Smooth muscle cell (in vitro differentiated cells): ENCODE data around the gene NPC2. TPM values are rescaled to one million over a fixed set of nuclear protein-coding genes. Genes with fewer than 3 reads are reported as not detected.

ENCODE experiments used
- DNase-seq: peaks from one replicate; lab custom pipeline; 2025; ENCODE audit not compliant: unreplicated experiment; lab: John Stamatoyannopoulos, UW
- H2AFZ ChIP-seq: fragments of 200-600 bp; sonication (generic); 2 replicates; pipeline ENCODE4 v1.6.0; 2016; ENCODE audit warnings: antibody characterized with exemption, low read depth, mild to moderate bottlenecking
- H3F3A ChIP-seq: fragments of 200-600 bp; sonication (generic); 2 replicates; pipeline ENCODE4 v1.6.0; 2017; ENCODE audit warnings: antibody characterized with exemption, low read depth
- H3K27ac ChIP-seq: fragments of 200-600 bp; sonication (generic); 2 replicates; pipeline ENCODE4 v1.5.1; 2016; ENCODE audit warnings: low read depth, mild to moderate bottlenecking
- H3K27me3 ChIP-seq: fragments of 200-600 bp; sonication (generic); 2 replicates; pipeline ENCODE4 v1.6.1; 2016; ENCODE audit warnings: low read depth, mild to moderate bottlenecking
- H3K36me3 ChIP-seq: fragments of 200-600 bp; sonication (generic); 2 replicates; pipeline ENCODE4 v1.5.1; 2016; ENCODE audit warnings: low read depth
- H3K4me1 ChIP-seq: fragments of 200-600 bp; sonication (generic); 2 replicates; pipeline ENCODE4 v1.5.1; 2016; ENCODE audit warnings: low read depth
- H3K4me2 ChIP-seq: fragments of 200-600 bp; sonication (generic); 2 replicates; pipeline ENCODE4 v1.6.0; 2016; ENCODE audit warnings: mild to moderate bottlenecking
- H3K4me3 ChIP-seq: fragments of 200-600 bp; sonication (generic); 2 replicates; pipeline ENCODE4 v1.5.1; 2016; ENCODE audit warnings: mild to moderate bottlenecking
- H3K79me2 ChIP-seq: fragments of 200-600 bp; sonication (generic); 2 replicates; pipeline ENCODE4 v1.6.0; 2016; ENCODE audit warnings: low read depth, mild to moderate bottlenecking
- H3K9ac ChIP-seq: fragments of 200-600 bp; sonication (generic); 2 replicates; pipeline ENCODE4 v1.6.0; 2016; ENCODE audit warnings: low read depth
- H3K9me3 ChIP-seq: fragments of 200-600 bp; sonication (generic); replicated peaks from 2 replicates; pipeline ENCODE4 v1.5.1; 2016; ENCODE audit warnings: low read depth
- H4K20me1 ChIP-seq: fragments of 200-600 bp; sonication (generic); 2 replicates; pipeline ENCODE4 v1.6.0; 2016; ENCODE audit warnings: low read depth
- WGBS: methylation state at CpG from one replicate; pipeline ENCODE4 v1.1.7; 2016; ENCODE audit warnings: low lambda C conversion rate; 5-methylcytosine and 5-hydroxymethylcytosine counted together
- polyA plus RNA-seq: library from polyadenylated mRNA; unstranded; fragments of >200 nt; fragmentation: Nextera tagmentation; extraction: Ambion mirVana; gene quantifications from 2 replicates; pipeline ENCODE4 v1.2.1, GENCODE V29; 2016
- total RNA-seq: library from RNA; depleted of rRNA; stranded (reverse); fragments of >200 nt; gene quantifications from 2 replicates; pipeline ENCODE4 v1.2.3, GENCODE V29; 2014
- TF ChIP-seq, protein P1 (sequence below): fragments of 200-600 bp; sonication (generic); IDR thresholded peaks from 2 replicates; pipeline ENCODE4 v1.5.1; 2017; ENCODE audit warnings: borderline replicate concordance, mild to moderate bottlenecking, antibody characterized with exemption; ENCODE audit not compliant: insufficient read depth, poor library complexity, severe bottlenecking

The NPC2 gene
- total and polyA plus RNA-seq, 2 experiments from 2014 or later = 137 to 496 TPM

DNA sequence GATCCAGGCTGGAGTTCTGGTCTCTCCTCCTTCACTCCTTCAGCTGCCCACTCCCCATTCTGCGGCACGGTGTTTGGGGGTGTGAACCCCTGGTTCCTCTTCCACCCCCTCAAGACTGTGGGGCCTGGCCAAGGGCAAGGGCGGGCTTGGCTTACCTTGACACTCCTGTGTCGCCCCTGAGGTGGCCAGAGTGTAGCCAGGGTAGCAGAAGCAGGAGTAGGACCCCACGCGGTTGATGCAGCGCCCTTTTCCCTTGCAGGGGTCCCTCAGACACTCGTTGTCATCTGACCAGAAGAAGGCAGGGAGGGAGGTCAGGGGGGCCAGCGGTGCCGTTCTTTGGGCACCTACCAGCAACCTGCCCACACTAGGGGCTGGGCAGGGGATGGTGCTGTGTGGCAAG is 28.7 kb upstream of the NPC2 start:
- 95% methylated on average over 10 of the region's 10 CpGs for WGBS

DNA sequence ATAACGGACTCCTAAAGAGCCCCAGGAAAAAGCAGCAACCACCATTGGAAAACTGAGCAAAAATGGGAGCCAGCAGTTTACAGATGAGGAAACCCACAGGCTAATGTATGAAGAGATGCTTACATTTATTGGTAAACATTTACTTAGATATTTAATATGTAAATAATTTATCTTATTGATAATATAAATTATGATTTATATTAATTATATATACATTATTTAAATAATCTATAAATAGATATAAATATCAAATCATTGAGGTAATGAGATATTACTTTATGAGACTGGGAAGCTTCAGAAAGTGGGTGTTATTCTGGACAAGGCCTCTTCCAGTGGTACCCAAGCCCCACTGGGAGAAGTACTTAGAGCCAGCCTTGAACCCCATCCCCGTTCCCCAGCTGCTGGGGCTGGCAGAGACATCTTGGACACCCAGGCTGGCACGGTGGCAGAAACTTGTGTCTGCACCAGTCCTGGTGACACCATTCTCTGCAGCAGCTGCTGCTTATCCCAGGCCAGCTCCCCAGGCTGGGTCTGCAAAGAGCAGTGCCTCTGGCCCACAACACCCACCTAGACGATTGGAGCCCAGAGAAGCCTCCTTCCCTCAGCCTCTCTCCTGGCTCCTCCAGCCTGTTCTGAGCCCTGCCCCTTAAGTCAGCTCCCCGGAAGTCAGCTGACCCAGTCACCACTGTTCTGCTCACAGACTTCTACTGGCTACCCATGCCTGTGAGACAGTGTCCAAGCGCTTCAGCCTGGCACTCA is 26.4 kb upstream of the NPC2 start:
- Histone ChIP-seq H3K9ac (no peak overlapping the region), H3K4me2 (no peak overlapping the region), H3F3A (no peaks in the 10 kb centered on the region), H3K4me3 (no peak overlapping the region), H3K27ac (no peak overlapping the region), H4K20me1 (peaks cover 4% of the 10 kb centered on the region), H3K36me3 (no peaks in the 10 kb centered on the region), H3K79me2 (no peaks in the 10 kb centered on the region), H3K9me3 (no peaks in the 10 kb centered on the region), H3K27me3 (no peaks in the 10 kb centered on the region), H2AFZ (no peak overlapping the region), H3K4me1 (peaks cover 6% of the 10 kb centered on the region)
- WGBS = 81% methylated on average over 6 of the region's 6 CpGs
- TF ChIP-seq, protein P1, sequence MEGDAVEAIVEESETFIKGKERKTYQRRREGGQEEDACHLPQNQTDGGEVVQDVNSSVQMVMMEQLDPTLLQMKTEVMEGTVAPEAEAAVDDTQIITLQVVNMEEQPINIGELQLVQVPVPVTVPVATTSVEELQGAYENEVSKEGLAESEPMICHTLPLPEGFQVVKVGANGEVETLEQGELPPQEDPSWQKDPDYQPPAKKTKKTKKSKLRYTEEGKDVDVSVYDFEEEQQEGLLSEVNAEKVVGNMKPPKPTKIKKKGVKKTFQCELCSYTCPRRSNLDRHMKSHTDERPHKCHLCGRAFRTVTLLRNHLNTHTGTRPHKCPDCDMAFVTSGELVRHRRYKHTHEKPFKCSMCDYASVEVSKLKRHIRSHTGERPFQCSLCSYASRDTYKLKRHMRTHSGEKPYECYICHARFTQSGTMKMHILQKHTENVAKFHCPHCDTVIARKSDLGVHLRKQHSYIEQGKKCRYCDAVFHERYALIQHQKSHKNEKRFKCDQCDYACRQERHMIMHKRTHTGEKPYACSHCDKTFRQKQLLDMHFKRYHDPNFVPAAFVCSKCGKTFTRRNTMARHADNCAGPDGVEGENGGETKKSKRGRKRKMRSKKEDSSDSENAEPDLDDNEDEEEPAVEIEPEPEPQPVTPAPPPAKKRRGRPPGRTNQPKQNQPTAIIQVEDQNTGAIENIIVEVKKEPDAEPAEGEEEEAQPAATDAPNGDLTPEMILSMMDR = no peak
- no peak for DNase-seq

More for the DNA sequence above, 28.7 kb upstream of the NPC2 start:
- DNase-seq = no peak
- Histone ChIP-seq H3K79me2 (no peaks in the 10 kb centered on the region), H3K9me3 (no peaks in the 10 kb centered on the region), H2AFZ (no peak overlapping the region), H3K27me3 (no peaks in the 10 kb centered on the region), H3K4me2 (no peak overlapping the region), H3K9ac (no peak overlapping the region), H3K36me3 (no peaks in the 10 kb centered on the region), H4K20me1 (peaks cover 4% of the 10 kb centered on the region), H3K4me1 (peaks cover 7% of the 10 kb centered on the region), H3K27ac (no peak overlapping the region), H3K4me3 (no peak overlapping the region), H3F3A (no peaks in the 10 kb centered on the region)
- TF ChIP-seq, protein P1 = no peak

DNA sequence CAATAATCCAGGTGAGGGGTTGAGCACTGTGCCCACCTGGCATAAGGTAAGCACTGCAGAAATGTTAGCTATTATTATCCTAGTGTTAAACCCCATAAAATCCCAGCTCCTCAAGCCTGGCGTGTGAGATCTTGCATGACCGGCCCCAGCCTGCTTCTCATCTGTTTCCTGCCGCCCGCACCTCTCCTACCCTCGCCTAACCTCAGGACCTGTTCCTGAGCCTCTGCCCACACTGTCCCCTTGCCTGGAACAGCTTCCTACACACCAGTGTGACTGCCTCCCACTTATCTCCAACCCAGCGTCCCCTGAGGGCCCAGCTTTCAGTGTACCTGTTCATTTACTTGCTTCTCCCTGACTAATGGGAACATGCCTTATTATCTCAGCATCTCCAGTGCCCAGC is 25.1 kb upstream of the NPC2 start:
- Histone ChIP-seq H4K20me1 (peaks cover 4% of the 10 kb centered on the region), H3K4me1 (no peaks in the 10 kb centered on the region), H3K9me3 (no peaks in the 10 kb centered on the region), H2AFZ (no peak overlapping the region), H3F3A (no peaks in the 10 kb centered on the region), H3K27ac (no peak overlapping the region), H3K4me3 (no peak overlapping the region), H3K27me3 (no peaks in the 10 kb centered on the region), H3K79me2 (no peaks in the 10 kb centered on the region), H3K9ac (no peak overlapping the region), H3K36me3 (peaks cover 5% of the 10 kb centered on the region), H3K4me2 (no peak overlapping the region)
- DNase-seq = no peak
- WGBS = 81% methylated on average over 6 of the region's 6 CpGs
- TF ChIP-seq, protein P1 = no peak

DNA sequence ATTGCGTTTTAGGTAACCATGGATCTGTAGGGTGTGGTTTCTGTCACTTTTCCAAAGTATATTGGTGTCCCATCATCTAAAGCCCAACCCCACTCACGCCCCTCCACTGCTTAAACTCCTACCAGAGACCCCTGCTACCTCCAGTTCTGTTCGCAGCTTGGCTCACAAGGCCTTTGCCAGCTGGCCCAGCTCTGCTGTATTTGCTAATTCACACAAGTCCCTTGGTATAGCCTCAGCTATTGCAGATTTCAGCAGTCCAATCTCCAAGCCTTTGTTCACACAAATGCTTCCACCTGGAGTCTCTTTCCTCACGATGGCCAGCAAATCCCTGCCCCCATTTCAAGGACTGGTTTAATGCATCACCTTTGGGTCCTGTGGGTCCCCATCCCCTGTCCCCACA is 24.6 kb upstream of the NPC2 start:
- Histone ChIP-seq H3F3A (no peaks in the 10 kb centered on the region), H3K9me3 (no peaks in the 10 kb centered on the region), H3K9ac (no peak overlapping the region), H3K4me2 (no peak overlapping the region), H3K4me3 (no peak overlapping the region), H4K20me1 (peaks cover 4% of the 10 kb centered on the region), H3K36me3 (peaks cover 5% of the 10 kb centered on the region), H3K79me2 (no peaks in the 10 kb centered on the region), H2AFZ (no peak overlapping the region), H3K4me1 (no peaks in the 10 kb centered on the region), H3K27ac (no peak overlapping the region), H3K27me3 (no peaks in the 10 kb centered on the region)
- TF ChIP-seq, protein P1 = no peak
- no peak for DNase-seq
- 97% methylated on average over 4 of the region's 4 CpGs for WGBS
